Measurements from ENCODE around the gene GOLGB1.
"Not testable (repeated sequence)": the region's sequence is repeated elsewhere in the genome, so short reads cannot be mapped to it uniquely, and the experiment has no call there.

The GOLGB1 gene

DNA sequence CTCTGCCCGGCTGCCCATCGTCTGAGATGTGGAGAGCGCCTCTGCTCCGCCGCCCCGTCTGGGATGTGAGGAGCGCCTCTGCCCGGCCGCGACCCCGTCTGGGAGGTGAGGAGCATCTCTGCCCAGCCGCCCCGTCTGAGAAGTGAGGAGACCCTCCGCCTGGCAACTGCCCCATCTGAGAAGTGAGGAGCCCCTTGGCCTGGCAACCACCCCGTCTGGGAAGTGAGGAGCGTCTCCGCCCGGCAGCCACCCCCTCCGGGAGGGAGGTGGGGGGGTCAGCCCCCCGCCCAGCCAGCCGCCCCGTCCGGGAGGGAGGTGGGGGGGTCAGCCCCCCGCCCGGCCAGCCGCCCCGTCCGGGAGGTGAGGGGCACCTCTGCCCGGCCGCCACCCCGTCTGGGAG is 60.8 kb downstream of the GOLGB1 start:
- DNase-seq: not testable (repeated sequence)

DNA sequence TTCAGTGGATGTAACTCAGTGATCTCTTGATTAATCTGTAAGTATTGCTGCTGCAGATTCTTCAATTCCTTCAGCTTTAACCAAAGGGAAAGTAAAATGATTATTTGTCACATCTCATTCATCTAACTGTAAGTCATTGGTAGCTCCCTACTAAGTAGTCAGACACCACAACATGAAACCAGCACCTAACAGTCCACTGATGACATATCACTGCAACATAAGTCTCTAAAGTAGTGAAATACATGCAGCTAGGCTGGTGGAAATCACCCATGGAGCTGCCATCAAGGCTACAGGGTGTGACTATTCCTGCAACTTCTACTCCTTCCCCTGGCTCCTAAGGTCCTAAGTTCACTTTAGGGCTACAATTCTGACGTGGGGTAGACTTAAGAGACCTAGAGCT is 67.7 kb downstream of the GOLGB1 start:
- no peak for DNase-seq

DNA sequence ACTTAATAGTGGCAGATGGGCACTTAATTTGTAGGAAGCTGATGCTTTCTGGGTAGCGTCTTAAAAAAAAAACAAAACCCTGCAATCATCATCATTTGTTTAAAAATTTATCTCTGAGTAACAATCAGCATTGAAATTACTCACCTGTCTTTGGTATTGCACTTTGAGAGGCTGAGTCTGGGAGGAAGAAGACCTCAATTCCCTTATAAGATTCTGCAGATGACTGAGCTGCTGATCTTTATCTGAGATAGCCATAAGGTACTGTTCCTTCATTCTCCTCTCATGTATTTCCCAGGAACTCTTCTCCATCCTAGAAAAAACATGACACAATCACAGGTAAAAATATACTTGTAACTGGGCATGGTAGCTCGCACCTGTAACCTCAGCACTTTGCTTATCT is 72.4 kb downstream of the GOLGB1 start:
- no peak for DNase-seq

- DNase-seq: no peak
Measured at GRCh38 chr3:121670676-121671075, 78.9 kb downstream of the GOLGB1 start.

DNA sequence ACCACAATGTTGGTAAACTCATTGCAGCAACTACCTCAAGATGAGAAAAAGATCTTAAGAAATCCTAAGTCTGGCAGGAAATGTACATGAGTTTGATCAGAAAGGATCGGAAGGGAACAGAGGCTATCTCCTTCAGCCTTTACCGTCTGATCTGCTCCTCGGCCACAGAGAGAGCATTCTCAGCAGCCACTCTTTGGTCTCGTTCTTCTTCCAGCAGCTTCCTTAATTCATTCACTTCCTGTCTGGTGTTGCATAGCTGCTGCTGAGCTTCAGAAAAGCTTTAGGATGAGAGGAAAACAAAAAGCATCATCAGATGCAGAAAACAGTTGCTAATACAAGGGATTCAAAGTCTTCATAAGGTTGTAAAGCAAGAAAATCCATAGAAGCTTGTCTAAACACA is 82.2 kb downstream of the GOLGB1 start:
- DNase-seq: no peak

DNA sequence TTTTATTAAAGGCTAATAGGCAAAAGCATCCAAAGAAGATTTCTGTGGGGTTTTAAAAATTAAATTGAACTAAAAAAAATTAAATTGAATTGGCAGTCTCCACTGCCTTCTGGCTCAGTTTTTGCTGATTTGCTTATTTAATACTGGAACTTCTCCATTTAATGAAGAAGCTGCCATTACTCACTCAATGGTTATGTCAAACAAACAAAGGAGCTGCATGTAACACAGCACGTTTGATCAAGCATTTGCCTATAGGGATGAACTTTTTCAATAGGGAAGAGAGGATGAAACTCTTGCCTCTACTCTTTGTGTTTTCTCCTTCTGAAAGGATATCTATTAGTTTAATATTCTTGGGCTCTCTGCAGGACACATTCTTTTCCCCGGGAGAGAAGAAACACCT is 84.1 kb downstream of the GOLGB1 start:
- DNase-seq: no peak

DNA sequence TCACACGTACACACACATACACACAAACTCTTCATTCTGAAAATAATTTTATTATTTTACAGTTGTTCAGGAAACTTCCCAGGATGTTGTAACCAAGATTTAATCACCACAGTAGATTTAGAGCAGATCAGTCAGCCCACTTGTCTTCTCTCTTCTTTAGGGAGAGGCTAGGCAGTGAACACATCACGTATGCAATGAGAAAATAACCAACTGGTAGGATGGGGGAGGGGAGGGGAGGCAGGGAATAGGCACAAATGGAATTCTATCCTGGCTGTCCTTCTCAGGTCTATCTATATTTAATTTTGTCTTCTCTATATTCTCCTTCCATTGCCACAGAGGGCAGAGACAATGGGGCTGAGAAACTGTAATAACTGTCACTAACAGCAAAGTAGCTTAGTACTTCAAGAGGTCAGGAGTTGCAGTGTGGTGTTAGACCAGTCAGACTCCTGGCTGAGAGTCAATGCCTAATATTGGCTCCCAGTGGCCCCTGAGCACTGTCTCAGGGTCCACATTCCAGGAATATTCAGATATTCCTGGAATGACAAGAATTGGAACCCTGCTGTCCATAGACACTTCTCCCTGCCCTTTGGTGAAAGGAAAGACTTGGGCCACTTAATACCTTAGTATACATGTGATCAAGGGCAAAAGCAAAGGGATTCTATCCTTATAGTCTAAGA is 86.2 kb downstream of the GOLGB1 start:
- no peak for DNase-seq

GRCh38 chr3:121662742-121663141 is 86.8 kb downstream of the GOLGB1 start:
- DNase-seq: no peak

DNA sequence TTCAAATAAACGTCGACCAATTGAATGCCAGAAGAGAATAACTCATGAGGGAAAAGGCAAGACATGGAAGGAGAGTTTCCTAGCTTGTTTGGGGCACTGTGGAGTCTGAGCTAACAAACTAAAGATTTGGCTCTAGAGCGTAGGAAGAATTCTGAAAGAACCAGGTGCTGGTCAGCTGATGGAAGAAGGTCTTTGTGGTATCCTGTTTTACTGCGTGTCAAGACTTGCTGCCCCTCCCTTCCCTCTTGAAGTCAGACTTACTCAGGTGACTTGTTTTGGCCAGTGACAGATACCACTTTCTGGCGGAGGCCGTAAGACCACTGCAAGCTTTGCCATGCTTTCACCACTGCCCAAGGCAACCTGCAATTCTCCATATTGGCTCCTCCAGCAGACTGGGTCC is 88.2 kb downstream of the GOLGB1 start:
- DNase-seq: no peak

GRCh38 chr3:121660356-121661171 is 89.0 kb downstream of the GOLGB1 start, which contains the start of gene HCLS1:
Gene HCLS1, minus strand, starts transcription at chr3:121660903. Its CDS starts 2,556 bp downstream, at chr3:121658347.
- DNase-seq: peak; percentile 82 to 84

DNA sequence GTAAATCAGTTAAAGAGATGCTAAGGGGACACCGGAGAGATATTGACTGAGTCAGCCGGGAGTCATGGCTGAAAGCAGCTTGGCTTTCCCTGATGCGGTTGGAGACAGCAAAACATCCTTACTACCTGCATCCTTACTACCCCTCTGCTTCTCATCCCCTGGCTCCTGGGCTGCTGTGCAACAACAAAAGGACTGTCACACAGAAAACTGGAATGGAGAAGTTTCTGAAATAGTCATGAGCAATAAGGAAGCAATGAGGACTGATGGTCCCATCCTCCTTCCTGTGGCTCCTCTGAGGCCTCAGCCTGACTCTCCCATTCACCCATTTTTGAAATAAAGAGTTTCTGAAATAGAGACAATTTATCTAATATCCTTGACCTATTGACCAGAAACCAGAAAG is 90.0 kb downstream of the GOLGB1 start:
- no peak for DNase-seq

DNA sequence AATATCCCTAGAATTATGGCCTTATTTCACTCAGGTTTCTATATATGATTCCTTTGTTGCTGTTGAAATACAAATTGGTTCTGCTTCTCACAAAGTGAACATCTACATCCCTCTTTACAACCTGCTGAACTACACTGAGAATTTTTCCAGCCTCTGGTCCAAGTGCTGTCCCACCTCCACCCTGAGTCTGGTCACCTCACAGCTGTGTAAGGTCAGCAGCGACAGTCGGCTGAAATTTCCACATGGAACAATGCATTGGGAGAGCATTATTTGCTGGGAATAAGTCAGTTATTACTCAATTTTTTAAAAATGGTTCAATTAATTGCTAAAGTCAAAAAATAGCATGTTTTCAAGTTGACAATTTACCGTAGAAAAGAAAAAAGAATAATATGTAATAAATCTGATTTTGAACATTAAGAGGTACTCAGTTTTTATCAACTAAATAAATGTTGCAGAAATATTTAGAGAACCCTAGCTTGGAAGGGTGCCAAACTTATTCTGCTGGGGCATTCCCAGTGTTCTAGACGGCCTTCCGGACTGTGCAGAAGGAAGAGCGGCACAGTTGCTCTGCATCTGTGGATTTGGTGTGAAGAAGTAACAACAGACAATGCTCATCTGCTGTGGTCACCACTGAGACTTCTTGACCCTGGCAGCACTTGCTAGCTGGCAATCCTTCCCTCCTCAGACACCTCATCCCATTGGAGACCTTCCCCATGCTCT is 90.7 kb downstream of the GOLGB1 start:
- no peak for DNase-seq

- peak in 1 of 2 donors; percentile 69 for DNase-seq
Measured at GRCh38 chr3:121654493-121655385, 94.8 kb downstream of the GOLGB1 start.

DNA sequence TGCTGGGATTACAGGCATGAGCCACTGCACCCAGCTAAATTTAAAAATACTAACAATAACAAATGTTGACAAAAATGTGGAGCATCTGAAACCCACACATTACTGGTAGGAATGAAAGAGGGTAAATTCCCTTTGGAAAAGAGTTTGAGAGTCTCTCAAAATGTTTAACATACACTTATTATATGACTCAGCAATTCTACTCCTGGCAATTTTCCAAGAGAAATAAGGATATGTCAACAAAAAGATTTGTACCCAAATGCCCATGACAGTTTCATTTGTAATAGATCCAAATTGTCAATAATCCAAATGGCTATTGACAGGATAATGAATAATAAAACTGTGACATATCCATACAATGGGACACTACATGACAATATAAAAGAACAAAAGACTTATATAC is 97.9 kb downstream of the GOLGB1 start:
- no peak for DNase-seq

DNA sequence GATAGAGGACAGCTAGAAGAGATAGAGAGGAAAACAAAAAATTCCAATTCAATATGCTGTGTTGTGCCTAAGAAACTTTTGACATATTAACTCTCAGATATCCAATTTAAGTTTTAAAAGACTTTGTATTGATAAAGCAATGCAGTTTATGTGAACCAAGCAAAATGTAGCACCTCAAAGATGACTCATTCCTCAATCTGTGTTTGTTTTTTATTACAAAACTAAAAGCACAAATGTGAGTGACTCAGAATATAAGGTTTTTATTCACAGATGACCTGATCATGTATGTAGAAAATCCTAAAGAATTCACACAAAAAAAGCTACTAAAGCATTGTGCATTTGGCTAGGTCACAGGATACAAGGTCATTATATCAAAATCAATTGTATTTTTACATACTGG is 99.9 kb downstream of the GOLGB1 start:
- no peak for DNase-seq

DNA sequence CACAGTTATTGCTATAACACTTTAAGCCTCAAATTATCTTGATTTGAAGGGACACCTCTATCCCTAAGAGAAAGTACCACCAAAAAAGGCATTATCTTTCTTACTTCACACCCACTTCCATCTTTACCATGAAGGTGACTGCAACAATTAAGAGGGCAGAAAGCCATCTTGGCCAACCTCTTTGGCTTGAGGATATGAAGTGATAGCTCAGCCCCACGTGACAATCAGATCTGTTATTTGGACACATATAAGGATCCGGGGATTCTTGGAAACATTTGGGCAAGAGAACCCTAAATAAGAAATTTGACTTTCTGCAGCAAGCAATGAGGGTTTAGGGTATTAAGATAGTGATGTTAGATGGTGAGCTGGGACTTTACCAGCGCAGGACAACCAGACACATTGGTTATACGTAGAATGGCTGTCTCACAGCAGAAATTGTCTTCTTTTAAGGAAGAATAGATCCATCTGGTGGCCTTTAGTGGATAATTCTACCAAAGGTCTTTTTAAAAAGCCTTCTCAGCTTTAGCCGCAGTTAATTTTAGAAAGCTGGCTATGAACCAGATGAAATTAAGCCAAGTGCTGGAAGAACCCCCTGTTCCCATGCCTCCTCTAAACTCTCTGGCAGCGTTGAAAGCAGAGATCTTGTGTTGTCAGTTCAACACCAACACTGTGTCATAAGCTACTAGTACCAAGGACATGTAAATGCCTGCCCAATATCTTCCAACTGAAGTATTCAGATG is 101.2 kb downstream of the GOLGB1 start:
- no peak for DNase-seq

GRCh38 chr3:121645054-121645453 is 104.5 kb downstream of the GOLGB1 start:
- no peak for DNase-seq

DNA sequence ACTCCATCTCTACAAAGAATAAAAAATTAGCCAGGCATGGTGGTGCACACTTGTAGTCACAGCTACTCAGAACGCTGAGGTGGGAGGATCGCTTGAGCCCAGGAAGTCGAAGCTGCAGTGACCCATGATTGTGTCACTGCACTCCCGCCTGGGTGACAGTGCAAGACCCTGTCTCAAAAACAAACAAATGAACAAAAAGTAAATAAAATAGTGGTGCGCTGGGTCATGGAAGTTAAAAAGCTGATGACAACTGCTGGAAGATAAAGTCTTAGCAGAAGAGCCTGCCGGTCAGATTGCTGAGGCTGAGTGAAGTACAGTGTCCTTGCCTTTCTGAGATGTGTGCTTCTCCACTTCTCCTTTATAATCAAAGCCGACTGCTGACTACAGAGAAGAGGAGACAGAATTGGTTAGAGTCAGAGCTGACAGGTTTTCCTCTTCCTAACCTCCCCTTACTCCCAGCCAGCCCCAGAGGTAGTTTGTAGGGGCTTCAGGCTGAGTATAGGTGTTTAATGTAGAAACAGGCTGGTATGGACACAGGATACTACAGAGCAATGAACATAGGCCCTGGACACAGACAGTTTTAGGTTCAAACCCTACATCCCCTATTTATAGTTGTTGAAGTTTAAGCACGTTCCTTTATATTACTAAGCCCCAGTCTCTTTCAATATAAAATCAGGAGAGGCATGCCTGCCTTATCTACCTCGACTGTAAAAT is 106.8 kb downstream of the GOLGB1 start:
- DNase-seq: no peak

GRCh38 chr3:121641127-121641526 is 108.4 kb downstream of the GOLGB1 start:
- no peak for DNase-seq

DNA sequence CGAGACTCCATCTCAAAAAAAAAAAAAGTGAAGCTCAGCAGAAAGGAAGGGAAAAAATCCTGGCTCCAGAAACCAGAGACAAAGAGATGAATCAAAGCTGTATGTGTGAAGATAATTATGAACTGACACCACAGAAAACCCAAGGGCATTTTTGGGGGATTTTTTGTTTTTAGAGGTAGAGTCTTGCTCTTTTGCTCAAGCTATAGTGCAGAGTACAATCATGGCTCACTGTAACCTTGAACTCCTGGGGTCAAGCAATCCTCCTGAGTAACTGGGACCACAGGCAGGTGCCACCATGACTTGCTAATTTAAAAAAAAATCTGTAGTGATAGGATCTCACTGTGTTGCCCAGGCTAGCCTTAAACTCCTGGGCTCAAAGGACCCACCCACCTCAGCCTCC is 111.6 kb downstream of the GOLGB1 start:
- DNase-seq: no peak

DNA sequence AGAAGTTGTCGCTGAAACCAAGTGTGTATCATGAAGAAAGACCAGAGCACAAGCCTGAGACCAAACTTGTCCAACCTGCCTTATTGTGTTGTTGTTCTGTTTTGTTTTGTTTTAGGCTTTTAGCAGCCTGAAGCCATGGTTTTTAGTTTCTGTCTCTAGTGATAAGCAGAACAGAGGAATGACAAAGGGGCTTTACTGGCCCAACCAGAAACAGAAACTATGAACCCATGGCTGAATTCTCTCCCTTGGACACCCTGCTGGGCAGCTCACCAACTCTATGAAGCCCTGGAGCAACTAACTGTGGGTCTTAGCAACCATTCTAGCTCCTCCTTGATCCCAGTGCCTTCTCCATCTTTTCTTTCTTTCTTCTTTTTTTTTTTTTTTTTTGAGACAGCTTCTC is 119.2 kb downstream of the GOLGB1 start:
- no peak for DNase-seq

Measured in CD4-positive, alpha-beta T cell treated with Interleukin-4 for 1 hour (primary cell).